MCF 10A (cell line): ENCODE results near the gene LPP. TPM values are rescaled to one million over a fixed set of nuclear protein-coding genes. Genes with fewer than 3 reads are reported as not detected.

Experiments
- BruUV-seq: library from RNA; stranded (reverse); fragments of 400-500 nt; replicated peaks from 2 replicates; lab custom pipeline; 2021; lab: Mats Ljungman, UMichigan
- CTCF ChIA-PET: fragments of 300-600 bp; sonication (Branson Sonifier 250); formaldehyde crosslinking; extraction: SDS; loops from one replicate; lab custom pipeline; 2021; ENCODE audit warnings: antibody characterized with exemption, inconsistent platforms; lab: Yijun Ruan, JAX
- POLR2A ChIA-PET: fragments of 300-600, 350-650 bp; sonication (Branson Sonifier 250); formaldehyde crosslinking; extraction: SDS; loops from one replicate; lab custom pipeline; 2020; ENCODE audit warnings: antibody characterized with exemption, inconsistent platforms; lab: Yijun Ruan, JAX
- DNase-seq: peaks from one replicate; pipeline ENCODE4 v3.0.0-alpha.2; 2018; ENCODE audit not compliant: unreplicated experiment
- H3K27ac Mint-ChIP-seq: one replicate; pipeline ENCODE4 v1.8.0; 2022; ENCODE audit warnings: mild to moderate bottlenecking, low read depth, mixed read lengths; ENCODE audit not compliant: unreplicated experiment
- H3K27me3 Mint-ChIP-seq: one replicate; pipeline ENCODE4 v1.8.0; 2022; ENCODE audit warnings: mixed read lengths; ENCODE audit not compliant: insufficient read depth, unreplicated experiment
- H3K36me3 Mint-ChIP-seq: one replicate; pipeline ENCODE4 v1.8.0; 2022; ENCODE audit warnings: mild to moderate bottlenecking, moderate library complexity, mixed read lengths; ENCODE audit not compliant: insufficient read depth, unreplicated experiment
- H3K4me1 Mint-ChIP-seq: one replicate; pipeline ENCODE4 v1.8.0; 2022; ENCODE audit warnings: mixed read lengths; ENCODE audit not compliant: insufficient read depth, unreplicated experiment
- H3K4me3 Mint-ChIP-seq: one replicate; pipeline ENCODE4 v1.8.0; 2022; ENCODE audit warnings: mild to moderate bottlenecking, moderate library complexity, mixed read lengths; ENCODE audit not compliant: unreplicated experiment
- H3K9me3 Mint-ChIP-seq: one replicate; pipeline ENCODE4 v1.8.0; 2022; ENCODE audit warnings: mixed read lengths; ENCODE audit not compliant: unreplicated experiment
- CTCF ChIP-seq: fragments of 200-600 bp; IDR thresholded peaks from one replicate; pipeline ENCODE4 v1.8.0; 2022; ENCODE audit warnings: antibody characterized with exemption, mild to moderate bottlenecking; ENCODE audit not compliant: unreplicated experiment
- intact Hi-C: fragments of 100-400 bp; cut with micrococcal nuclease; formaldehyde crosslinking; loops from 2 replicates; pipeline ENCODE4 v1.14.1; 2022
- total RNA-seq: library from RNA; stranded (reverse); gene quantifications from 2 replicates; pipeline ENCODE4 v1.2.3, GENCODE V29; 2022

Gene LPP
- total RNA-seq, 1 experiment from 2014 or later, result 117 TPM

- H3K36me3 Mint-ChIP-seq, result no peaks in the 10 kb centered on the region
- peaks cover 28% of the 10 kb centered on the region for H3K4me1 Mint-ChIP-seq
- intact Hi-C loops, result no loop called here
- no peaks in the 10 kb centered on the region for H3K27me3 Mint-ChIP-seq
- no TSS peak for BruUV-seq
- H3K27ac Mint-ChIP-seq, result no peak overlapping the region
- POLR2A ChIA-PET, result no interaction called here
- CTCF ChIA-PET, result interaction anchor here (0.7 kb wide), 1 partner anchor 494 kb away, joined by 4 read pairs; no protein-coding TSS in a partner anchor
- no peaks in the 10 kb centered on the region for H3K9me3 Mint-ChIP-seq
- peak; percentile 74 for DNase-seq
- TF ChIP-seq CTCF, result no peak
- no peak overlapping the region for H3K4me3 Mint-ChIP-seq
These were observed 90.5 kb downstream of the LPP start for GRCh38 chr3:188244395-188244861.

DNA sequence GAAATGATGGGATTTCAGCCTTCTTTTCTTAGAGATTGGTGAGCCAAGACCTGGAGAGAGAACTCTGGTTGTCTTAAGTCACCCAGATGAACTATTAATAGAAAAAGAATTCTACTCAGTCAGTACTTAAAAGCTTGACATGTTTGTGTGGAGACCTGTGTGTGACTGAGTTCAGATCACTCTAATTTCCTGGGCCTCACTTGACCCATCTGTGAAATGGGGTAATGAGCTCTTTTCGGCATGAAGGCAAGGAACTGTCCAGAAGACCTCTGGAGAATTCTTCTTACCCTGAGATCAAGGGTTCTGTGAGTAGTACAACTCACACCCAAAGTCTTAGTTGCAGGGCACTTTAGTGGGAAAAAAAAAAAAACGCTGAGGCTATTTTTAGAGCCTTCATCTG lies 92.9 kb downstream of the LPP start:
- ChIA-PET CTCF (interaction anchor here (1.1 kb wide), 1 partner anchor 11 kb away, joined by 3 read pairs; no protein-coding TSS in a partner anchor), POLR2A (no interaction called here)
- DNase-seq, result no peak
- no peak overlapping the region for H3K4me3 Mint-ChIP-seq
- TF ChIP-seq CTCF, result no peak
- H3K27me3 Mint-ChIP-seq, result no peaks in the 10 kb centered on the region
- no peaks in the 10 kb centered on the region for H3K9me3 Mint-ChIP-seq
- no peak overlapping the region for H3K27ac Mint-ChIP-seq
- H3K36me3 Mint-ChIP-seq, result no peaks in the 10 kb centered on the region
- intact Hi-C loops, result no loop called here
- peaks cover 33% of the 10 kb centered on the region for H3K4me1 Mint-ChIP-seq
- BruUV-seq, result no TSS peak

DNA sequence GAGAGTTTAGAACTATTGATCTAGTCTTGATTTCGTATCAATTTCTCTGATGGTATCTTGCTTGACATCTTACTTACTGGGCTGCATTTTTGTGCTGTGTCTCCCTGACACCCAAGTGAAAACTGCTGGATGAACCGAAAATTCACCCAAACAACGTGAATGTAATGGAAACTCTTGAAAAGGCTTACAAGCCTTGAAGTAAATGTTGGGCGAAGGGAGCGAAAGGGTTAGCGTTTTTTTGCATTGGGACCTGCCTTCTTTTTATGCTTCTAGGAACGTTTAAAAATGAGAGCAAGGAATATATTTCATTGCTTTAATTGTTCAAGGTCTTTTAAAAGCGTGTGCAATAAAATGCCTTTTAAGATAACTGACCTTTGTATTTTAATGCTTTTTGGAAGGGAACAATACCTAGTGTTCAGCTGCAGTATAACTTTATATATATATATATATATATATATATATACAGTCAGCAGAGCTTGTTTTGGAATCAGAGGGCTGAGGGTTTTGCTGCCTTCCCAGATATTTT lies 94.1 kb downstream of the LPP start:
- Mint-ChIP-seq H3K27ac (no peak overlapping the region), H3K4me1 (peaks cover 21% of the 10 kb centered on the region), H3K9me3 (no peaks in the 10 kb centered on the region), H3K4me3 (no peak overlapping the region), H3K27me3 (no peaks in the 10 kb centered on the region), H3K36me3 (no peaks in the 10 kb centered on the region)
- ChIA-PET CTCF (interaction anchor here (1.1 to 1.2 kb wide), 2 partner anchors 10 to 15 kb away, joined by 3 to 4 read pairs; no protein-coding TSS in a partner anchor), POLR2A (interaction anchor here (0.9 to 1.1 kb wide), 2 partner anchors 14 to 440 kb away, joined by 3 read pairs; no protein-coding TSS in a partner anchor)
- intact Hi-C loops, result no loop called here
- no TSS peak for BruUV-seq
- TF ChIP-seq CTCF, result no peak
- no peak for DNase-seq

DNA sequence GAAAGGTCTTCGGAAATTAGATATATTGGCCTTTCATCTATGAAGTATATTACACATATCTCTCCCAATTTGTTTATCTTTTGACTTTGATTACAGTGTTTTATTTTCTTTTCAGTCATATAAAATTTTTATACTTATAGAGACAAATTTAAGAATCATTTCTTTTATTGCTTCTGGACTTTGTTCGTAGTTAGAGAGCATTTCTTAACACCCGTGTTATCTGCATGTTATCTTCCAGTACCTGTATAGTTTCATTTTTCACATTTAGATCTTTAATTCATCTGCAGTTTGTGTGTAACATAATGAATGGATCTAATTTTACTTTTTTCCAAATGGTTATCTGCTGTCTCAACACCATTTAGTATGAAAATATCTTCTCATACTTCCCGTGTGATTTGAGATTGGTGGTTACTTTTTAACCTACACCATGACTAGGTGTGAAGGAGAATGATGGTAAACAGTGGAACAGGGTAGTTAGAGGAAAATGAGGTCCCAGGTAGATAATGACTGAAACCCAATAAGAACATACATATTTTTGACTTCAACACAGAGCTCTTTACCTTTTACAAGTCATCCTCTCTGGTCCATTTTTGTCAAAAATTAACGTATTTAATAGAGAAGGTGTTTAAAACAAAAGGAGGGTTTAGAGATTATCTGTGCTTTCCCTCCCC lies 99.3 kb downstream of the LPP start:
- no peak overlapping the region for H3K27ac Mint-ChIP-seq
- BruUV-seq, result no TSS peak
- peaks cover 6% of the 10 kb centered on the region for H3K4me1 Mint-ChIP-seq
- intact Hi-C loops, result no loop called here
- H3K4me3 Mint-ChIP-seq, result no peak overlapping the region
- no peak for TF ChIP-seq CTCF
- no peak for DNase-seq
- CTCF ChIA-PET, result no interaction called here
- H3K36me3 Mint-ChIP-seq, result no peaks in the 10 kb centered on the region
- no peaks in the 10 kb centered on the region for H3K27me3 Mint-ChIP-seq
- H3K9me3 Mint-ChIP-seq, result no peaks in the 10 kb centered on the region
- POLR2A ChIA-PET, result interaction anchor here (0.6 to 0.7 kb wide), 2 partner anchors 10 to 331 kb away, joined by 3 to 4 read pairs; no protein-coding TSS in a partner anchor
